UCSD-AML1 (cell line): ENCODE results near the gene DYNLT2.

Source experiments
- DNase-seq: peaks from one replicate; lab custom pipeline; 2025; ENCODE audit not compliant: unreplicated experiment; lab: John Stamatoyannopoulos, UW

DYNLT2 gene, protein sequence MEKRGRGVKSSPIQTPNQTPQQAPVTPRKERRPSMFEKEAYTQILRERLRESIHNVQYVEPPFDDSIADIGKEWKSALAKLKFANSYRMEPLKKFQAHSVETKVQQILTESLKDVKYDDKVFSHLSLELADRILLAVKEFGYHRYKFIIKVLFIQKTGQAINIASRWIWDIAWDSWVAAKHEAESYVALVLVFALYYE

DNA sequence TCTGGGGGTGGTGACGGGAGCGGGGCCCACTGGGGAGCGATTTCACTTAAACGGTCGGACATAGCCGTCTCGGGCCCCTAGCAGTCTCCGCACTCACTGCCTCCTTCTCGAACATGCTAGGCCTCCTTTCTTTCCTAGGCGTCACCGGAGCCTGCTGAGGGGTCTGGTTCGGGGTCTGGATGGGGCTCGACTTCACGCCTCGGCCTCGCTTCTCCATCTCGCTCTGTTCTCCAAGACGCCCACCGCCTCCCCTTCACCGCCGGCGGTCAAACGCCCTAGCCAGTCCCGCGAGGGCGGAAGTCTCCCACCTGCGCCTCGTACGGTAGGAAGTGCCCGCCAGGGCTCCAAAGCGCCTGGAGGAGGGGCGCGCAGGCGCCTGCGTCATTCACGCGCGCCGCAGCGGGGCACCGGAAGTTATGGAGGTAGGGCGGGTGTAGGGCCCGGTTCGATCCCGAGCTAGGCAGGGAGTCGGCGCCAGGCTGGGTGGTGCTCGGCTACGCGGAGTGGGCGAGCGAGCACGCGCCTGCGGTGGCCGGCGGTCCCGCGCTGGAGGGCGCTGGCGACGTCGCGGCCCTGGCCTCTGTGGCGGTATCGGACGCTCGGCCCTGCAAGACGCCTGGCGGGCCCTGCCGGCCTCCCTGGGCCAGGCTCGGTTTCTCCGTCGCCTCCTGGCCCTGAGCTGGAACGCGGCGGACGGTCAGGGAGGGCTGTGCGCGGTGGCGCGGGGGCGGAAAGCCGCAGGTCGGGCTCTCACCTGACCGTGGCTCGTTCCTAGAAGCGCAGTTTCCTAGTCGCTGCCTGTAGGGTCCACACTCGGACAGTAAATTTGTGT, at the start of gene DYNLT2, which contains the start of gene ERMARD:
Gene DYNLT2 (minus strand): TSS at position 331 of the 832 bp plus-strand sequence. CDS start 114 bp downstream, at position 217.
Gene ERMARD (plus strand): TSS at position 381 of the 832 bp plus-strand sequence. CDS start 36 bp downstream, at position 417.
- DNase-seq = peak; percentile 95

DNA sequence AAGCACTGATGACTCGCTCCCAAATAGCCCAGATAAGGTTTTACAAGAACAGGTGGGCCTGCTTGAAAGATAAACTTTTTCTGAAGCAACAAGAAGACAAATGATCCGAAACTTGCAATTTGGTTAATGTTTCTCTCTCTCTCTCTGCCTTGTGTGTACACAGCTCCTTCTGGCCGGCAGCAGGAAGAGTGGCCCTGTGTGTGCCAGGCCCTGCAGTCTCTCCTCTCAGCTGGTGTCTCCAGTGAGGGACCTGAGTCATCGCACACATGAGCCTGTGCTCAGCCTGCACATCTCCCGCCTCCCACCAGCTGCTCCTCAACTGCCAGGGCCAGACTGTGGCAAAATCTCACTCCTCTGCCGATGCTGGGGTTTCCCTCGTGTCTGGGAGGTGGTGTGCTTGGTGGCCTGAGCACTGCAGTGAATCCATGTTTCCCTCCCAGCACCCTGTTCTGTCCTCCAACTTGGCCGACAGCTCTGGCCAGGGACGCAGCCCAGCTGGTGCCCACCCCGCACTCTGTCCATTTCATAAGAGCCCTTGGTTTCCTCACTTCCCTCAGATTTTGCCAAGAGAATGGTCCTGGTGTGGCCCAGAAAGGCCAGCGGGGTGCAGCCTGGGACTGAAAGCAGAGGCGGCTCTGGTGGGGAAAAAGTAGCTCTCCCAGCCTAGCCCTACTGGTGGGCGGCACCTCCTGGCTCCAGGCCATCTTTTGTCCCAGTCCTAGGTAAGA, 49.5 kb upstream of the DYNLT2 start:
- no peak for DNase-seq

GRCh38 chr6:169800116-169800667, 48.8 kb upstream of the DYNLT2 start:
- no peak for DNase-seq

- no peak for DNase-seq
These were observed 48.1 kb upstream of the DYNLT2 start for GRCh38 chr6:169799474-169799926.

- DNase-seq = no peak
These were observed 47.5 kb upstream of the DYNLT2 start for GRCh38 chr6:169798764-169799473.

GRCh38 chr6:169795196-169795595, 43.8 kb upstream of the DYNLT2 start:
- no peak for DNase-seq

DNA sequence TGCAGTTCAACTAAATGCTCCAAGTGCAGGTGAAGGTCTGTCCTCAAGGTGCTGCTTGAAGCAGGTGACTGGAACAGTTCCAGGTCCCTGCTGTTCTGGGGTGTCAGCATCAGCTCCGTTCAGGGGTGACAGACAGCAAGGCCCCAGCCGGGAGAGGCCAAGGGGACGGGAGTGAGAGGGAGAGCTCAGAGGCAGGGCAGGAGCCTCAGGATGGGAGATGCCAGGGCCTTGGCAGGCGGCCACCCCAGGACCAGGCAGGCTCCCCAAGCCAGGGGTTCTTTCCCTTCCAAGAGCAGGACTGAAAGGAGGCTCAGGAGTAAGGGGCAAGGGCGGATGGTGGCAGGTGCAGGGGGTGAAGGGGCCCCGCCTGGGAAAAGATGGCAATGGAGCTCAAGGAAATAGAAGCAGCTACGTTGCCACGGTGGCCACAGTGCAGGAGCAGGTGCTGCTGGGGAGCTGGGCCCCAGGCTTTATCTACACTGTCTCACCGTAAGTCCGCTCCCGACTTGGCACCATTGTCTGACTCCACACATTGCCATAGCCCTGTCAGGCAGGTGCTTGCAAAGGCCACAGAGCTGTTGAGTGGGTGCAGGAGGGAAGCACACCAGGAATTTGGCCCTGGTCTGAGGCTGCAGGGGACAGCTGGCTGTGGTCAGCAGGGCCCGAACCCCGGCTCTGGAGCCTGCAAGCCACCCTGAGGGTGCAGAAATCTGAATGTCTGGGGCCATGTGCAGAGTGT, 43.1 kb upstream of the DYNLT2 start:
- no peak for DNase-seq

GRCh38 chr6:169793408-169793807, 42.0 kb upstream of the DYNLT2 start:
- no peak for DNase-seq

DNA sequence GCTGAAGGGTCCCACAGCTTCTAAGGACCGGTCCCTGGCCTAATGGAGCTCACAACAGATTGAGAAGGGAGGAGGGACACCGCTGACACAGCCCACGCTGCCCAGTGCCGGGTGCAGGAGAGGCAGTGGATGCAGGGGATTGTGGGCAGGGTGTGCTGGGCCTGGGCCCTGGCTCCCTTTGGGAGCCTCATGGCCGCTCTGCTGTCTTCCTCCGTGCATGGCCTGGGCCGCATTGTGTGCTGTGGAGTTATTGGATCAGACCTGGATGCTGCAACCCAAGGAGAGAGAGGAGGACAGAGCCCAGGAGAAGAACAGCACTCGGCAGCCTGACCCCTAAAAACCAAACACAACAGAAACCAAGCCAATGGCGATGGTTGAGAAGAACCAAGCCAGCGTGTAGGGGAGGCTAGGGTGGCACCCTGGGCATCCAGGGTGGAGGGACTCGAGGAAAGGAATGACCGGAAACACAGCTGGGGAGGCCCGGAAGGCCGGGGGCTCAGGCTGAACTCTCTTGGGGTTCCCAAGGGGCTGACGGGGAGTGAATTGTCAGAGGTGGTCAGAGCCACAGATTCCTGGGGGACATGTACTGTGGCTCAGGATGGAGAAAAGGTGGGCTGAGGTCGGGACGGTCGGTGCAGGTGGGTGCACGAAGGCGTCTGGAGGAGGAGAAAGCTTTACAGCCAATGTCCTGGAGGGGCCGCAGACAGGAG, 41.1 kb upstream of the DYNLT2 start:
- no peak for DNase-seq

- no peak for DNase-seq
These were observed 40.4 kb upstream of the DYNLT2 start for GRCh38 chr6:169791721-169792131.

DNA sequence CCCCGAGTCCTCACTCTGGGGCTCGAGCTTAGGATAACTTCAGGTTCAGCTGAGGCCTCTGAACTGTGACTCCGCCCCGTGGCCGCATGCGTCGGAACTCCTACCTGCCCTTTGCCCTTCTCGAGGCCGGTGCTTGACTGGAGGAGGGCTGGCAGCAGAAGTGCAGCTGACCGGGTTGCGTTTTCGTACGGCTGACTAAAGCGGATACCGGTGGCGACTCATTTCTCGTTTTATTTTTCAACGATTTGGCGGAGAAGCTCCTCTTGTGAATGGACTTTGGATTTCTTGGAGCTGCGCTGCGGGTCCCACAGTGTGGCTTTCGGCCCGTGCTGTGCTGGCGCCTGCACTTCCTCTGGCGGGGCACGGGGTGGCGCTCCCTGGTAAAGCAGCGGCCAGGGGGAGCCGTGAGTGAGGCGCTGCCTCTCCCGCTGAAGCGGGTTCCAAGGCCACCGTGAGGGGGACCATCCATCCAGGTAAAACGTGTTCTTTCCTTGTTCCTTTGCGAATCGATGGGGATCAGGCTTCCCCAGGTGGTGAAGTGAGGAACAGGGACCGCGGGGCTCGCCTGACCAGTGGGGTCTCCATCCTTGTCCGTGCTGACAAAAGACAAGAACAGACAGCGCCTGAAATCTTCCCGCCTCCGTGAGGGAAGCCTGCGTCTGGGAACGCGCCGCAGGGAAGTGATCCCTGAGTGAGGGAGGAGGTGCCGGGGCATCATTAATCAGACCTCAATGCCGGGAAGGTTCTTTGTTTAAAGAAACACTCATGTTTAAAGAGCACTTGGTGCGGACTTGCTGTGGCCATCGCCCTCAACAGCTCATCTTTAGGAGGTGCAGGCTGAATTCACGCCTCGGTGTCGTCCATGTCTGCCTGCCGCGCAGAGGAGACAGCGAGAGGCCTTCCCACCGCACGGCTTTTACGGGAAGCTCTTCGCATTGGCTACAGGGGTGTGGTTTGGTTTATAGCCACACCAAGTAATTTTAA, 38.9 kb upstream of the DYNLT2 start:
- peak; percentile 66 for DNase-seq

- DNase-seq = no peak
These were observed 38.0 kb upstream of the DYNLT2 start for GRCh38 chr6:169789146-169789943.

DNA sequence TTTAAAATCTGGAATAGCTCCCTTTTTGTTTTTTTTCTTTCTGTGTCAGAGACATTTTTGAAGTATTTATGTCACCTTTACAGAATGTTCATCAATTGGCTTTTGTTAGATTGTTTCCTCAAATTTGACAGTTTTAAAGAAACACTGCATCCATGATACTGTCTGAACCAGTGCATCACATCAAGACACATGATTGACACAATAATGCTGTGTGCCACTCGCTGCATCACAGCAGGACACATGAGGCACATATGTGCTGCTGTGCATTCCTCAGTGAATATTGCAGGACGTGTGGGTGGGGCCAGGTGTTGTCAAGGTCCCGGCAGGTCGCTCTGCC, 37.4 kb upstream of the DYNLT2 start:
- no peak for DNase-seq

DNA sequence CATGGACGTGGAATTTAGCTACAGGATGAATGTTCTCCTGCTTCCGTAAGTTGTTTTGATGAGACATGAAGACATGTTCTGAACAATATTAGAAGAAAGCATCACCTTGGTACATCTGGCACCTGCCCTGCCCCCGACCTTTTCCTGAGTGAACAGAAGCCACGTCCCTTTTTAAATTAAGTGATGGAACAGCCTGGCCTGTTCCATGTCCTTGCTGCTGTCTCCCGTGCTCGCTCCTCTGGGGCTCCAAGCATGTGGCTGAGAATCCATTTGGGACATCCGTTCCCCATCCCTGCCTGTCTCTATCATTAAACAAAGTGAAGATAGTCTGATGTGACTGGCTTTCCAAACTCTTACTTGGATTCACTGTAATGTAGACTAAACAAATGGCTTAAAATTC, 36.4 kb upstream of the DYNLT2 start:
- DNase-seq = no peak

- DNase-seq = no peak
These were observed 35.0 kb upstream of the DYNLT2 start for GRCh38 chr6:169786349-169786748.

DNA sequence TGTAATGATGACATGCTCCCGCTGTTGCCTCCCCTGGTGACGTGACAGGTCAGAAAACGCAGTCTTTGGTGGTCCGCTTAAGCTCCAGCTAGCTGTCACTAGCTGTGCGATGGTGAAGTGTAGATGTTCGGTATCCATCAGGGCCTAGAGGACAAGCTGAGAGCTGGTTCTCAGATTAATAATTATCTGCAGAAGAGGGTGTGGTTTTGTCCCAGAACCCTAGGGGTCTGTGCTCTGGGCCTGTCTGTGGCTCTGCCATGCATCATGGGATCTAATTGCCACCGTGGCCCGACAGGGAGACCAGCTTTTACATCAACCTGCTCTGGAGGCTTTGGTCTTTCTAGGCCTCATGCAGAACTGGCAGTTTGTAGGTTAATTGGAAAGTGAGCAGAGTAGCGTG, 34.2 kb upstream of the DYNLT2 start:
- DNase-seq = no peak

- DNase-seq = no peak
These were observed 33.5 kb upstream of the DYNLT2 start for GRCh38 chr6:169784821-169785340.
